GM12878 (cell line): ENCODE data around the gene GAS2L3. TPM values are rescaled to one million over a fixed set of nuclear protein-coding genes. Genes with fewer than 3 reads are reported as not detected.

Experiments used
- ATAC-seq: fragments of 200-7000 bp; cut with Tn5 transposase; 3 replicates; pipeline ENCODE4 v1.9.1; 2020; ENCODE audit warnings: mild to moderate bottlenecking, moderate library complexity
- BruUV-seq: library from RNA; stranded (reverse); fragments of 400-500 nt; replicated peaks from 2 replicates; lab custom pipeline; 2021; lab: Mats Ljungman, UMichigan
- CTCF ChIA-PET: fragments of 300-600 bp; sonication (Branson Sonifier 250); formaldehyde crosslinking; extraction: SDS; loops from one replicate; lab custom pipeline; 2021; ENCODE audit warnings: inconsistent platforms; lab: Yijun Ruan, JAX
- POLR2A ChIA-PET: fragments of 350-600 bp; formaldehyde crosslinking; extraction: SDS; loops from one replicate; lab custom pipeline; 2021; ENCODE audit warnings: inconsistent platforms; lab: Charles Lee
- RAD21 ChIA-PET: fragments of 300-600 bp; sonication (Branson Sonifier 250); formaldehyde crosslinking; loops from one replicate; lab custom pipeline; 2023; ENCODE audit warnings: antibody characterized with exemption; ENCODE audit not compliant: unreplicated experiment; lab: Charles Lee
- SMC1A ChIA-PET: fragments of 300-600 bp; sonication (Branson Sonifier 250); formaldehyde crosslinking; loops from one replicate; lab custom pipeline; 2023; ENCODE audit not compliant: unreplicated experiment, uncharacterized antibody; lab: Charles Lee
- DNase-seq: peaks from one replicate; pipeline ENCODE4 v3.0.0-alpha.2; 2011; ENCODE audit warnings: low read depth, low spot score
- FAIRE-seq: peaks from 3 replicates; lab custom pipeline; 2011; peaks lifted over from hg19 to GRCh38; lab: Jason Lieb, UNC
- H2AFZ ChIP-seq: 2 replicates; pipeline ENCODE4 v1.6.0; 2011; ENCODE audit warnings: low read depth, low read length, control low read depth; ENCODE audit not compliant: control insufficient read depth
- H3K27ac ChIP-seq: 2 replicates; pipeline ENCODE4 v1.5.1; 2011; ENCODE audit warnings: control low read depth; ENCODE audit not compliant: control insufficient read depth, insufficient read depth
- H3K27me3 ChIP-seq, 2 experiments: replicated peaks in 1 of 2; 2 replicates each; pipeline versions ENCODE4 v1.6.0 to v1.6.1; 2011; ENCODE audit warnings: low read length in 1 of 2; ENCODE audit not compliant: control insufficient read depth in 2 of 2, insufficient read depth in 2 of 2
- H3K36me3 ChIP-seq, 2 experiments: 2 replicates each; pipeline ENCODE4 v1.5.1; 2011; ENCODE audit warnings: low read length in 1 of 2; ENCODE audit not compliant: control insufficient read depth in 2 of 2, insufficient read depth in 2 of 2
- H3K4me1 ChIP-seq: 2 replicates; pipeline ENCODE4 v1.6.1; 2011; ENCODE audit warnings: mild to moderate bottlenecking, low read length, moderate library complexity, mixed read lengths; ENCODE audit not compliant: control insufficient read depth, insufficient read depth
- H3K4me2 ChIP-seq: 2 replicates; pipeline ENCODE4 v1.6.0; 2011; ENCODE audit warnings: control low read depth; ENCODE audit not compliant: control insufficient read depth, insufficient read depth
- H3K4me3 ChIP-seq: fragments of 200-600 bp; sonication (generic); 2 replicates; pipeline ENCODE4 v1.5.1; 2016
- H3K79me2 ChIP-seq: 2 replicates; pipeline ENCODE4 v1.6.0; 2011; ENCODE audit warnings: low read length; ENCODE audit not compliant: control insufficient read depth, insufficient read depth
- H3K9ac ChIP-seq: 2 replicates; pipeline ENCODE4 v1.8.0; 2011; ENCODE audit warnings: low read length, control low read depth, mixed read lengths; ENCODE audit not compliant: control insufficient read depth, insufficient read depth
- H3K9me3 ChIP-seq: replicated peaks from 3 replicates; pipeline ENCODE4 v1.5.1; 2011; ENCODE audit warnings: mild to moderate bottlenecking, low read length; ENCODE audit not compliant: control insufficient read depth, insufficient read depth
- H4K20me1 ChIP-seq: 2 replicates; pipeline ENCODE4 v1.6.0; 2011; ENCODE audit not compliant: control insufficient read depth, insufficient read depth
- ATF7 ChIP-seq: fragments of 450-650 bp; IDR thresholded peaks from 2 replicates; pipeline ENCODE4 v1.6.1; 2016; ENCODE audit warnings: low read depth, mild to moderate bottlenecking
- BHLHE40 ChIP-seq, 2 experiments: fragments of 450-650 bp in 1 of 2; IDR thresholded peaks; 2 replicates each; pipeline ENCODE4 v1.6.1; 2011 to 2017; ENCODE audit warnings: low read depth in 2 of 2, borderline replicate concordance in 1 of 2, improper control_type of control experiment in 1 of 2, low read length in 1 of 2, mild to moderate bottlenecking in 1 of 2
- CBFB ChIP-seq: IDR thresholded peaks from 2 replicates; pipeline ENCODE4 v1.6.1; 2016; ENCODE audit warnings: antibody characterized with exemption, low read depth
- MXI1 ChIP-seq: fragments of 150-350 bp; IDR thresholded peaks from 2 replicates; pipeline ENCODE4 v1.6.1; 2011; ENCODE audit warnings: low read depth, mild to moderate bottlenecking, inconsistent platforms, low read length, improper control_type of control experiment
- MYC ChIP-seq: IDR thresholded peaks from 2 replicates; pipeline ENCODE4 v1.6.1; 2011; ENCODE audit warnings: mild to moderate bottlenecking, low read length, moderate library complexity, inconsistent platforms; ENCODE audit not compliant: insufficient read depth, insufficient replicate concordance, insufficient read length, severe bottlenecking
- NR2C2 ChIP-seq: IDR thresholded peaks from 2 replicates; pipeline ENCODE4 v1.6.1; 2011; ENCODE audit warnings: borderline replicate concordance, low read depth; ENCODE audit not compliant: control insufficient read depth, insufficient read length
- NR2F1 ChIP-seq: fragments of 450-650 bp; conservative IDR thresholded peaks from 2 replicates; pipeline ENCODE4 v1.6.1; 2017; ENCODE audit warnings: mild to moderate bottlenecking
- PBX3 ChIP-seq: IDR thresholded peaks from 2 replicates; pipeline ENCODE4 v1.6.1; 2011; ENCODE audit warnings: mild to moderate bottlenecking, low read depth, low read length, moderate library complexity; ENCODE audit not compliant: insufficient replicate concordance
- WGBS: methylation state at CpG from one replicate; pipeline ENCODE4 v1.1.6; 2016; ENCODE audit warnings: low lambda C conversion rate; ENCODE audit not compliant: insufficient replicate concordance, insufficient coverage; ENCODE audit errors: missing lambda C conversion rate; 5-methylcytosine and 5-hydroxymethylcytosine counted together
- in situ Hi-C: fragments of 300-500 bp; cut with MboI; formaldehyde crosslinking; loops from 9 replicates; pipeline ENCODE4 v1.14.3; 2018; ENCODE audit warnings: mixed read lengths
- intact Hi-C: fragments of 100-400 bp; cut with micrococcal nuclease; formaldehyde crosslinking; loops from one replicate; pipeline ENCODE4 v1.14.2; 2022; ENCODE audit not compliant: unreplicated experiment
- polyA plus RNA-seq, 11 experiments: library from polyadenylated mRNA; depleted of rRNA in 4 of 11; unstranded in 6 of 11; stranded (reverse) in 5 of 11; fragments of >200 nt; fragmentation: Nextera tagmentation in 4 of 11; fragmentation: Illumina TruSeq in 1 of 11; extraction: Ambion mirVana in 4 of 11; extraction: Trizol in 1 of 11; gene quantifications; 1 replicate in 1 of 11; 2 replicates in 10 of 11; pipeline versions ENCODE4 v1.2.1 to v1.2.3, GENCODE V29; 2011 to 2016; ENCODE audit warnings: inconsistent platforms in 2 of 11, missing spikeins in 2 of 11, low read depth in 1 of 11
- total RNA-seq, 4 experiments: library from RNA; depleted of rRNA in 3 of 4; stranded (reverse); fragments of >200 nt in 3 of 4; fragmentation: Illumina TruSeq in 1 of 4; extraction: Trizol in 1 of 4; gene quantifications; 2 replicates each; pipeline versions ENCODE4 v1.2.1 to v1.2.3, GENCODE V29; 2013 to 2021

GAS2L3 gene
- total and polyA plus RNA-seq, 10 of the 15 experiments (the other 5 are each of a cell fraction or from before 2014, with no cell fraction given): 0.46 to 6.6 (median 2.4) TPM

GRCh38 chr12:100545092-100545491 lies 28.4 kb upstream of the GAS2L3 start:
- Histone ChIP-seq H3K36me3 (no peaks in the 10 kb centered on the region), H3K4me2 (no peak overlapping the region), H3K4me1 (no peaks in the 10 kb centered on the region), H3K9ac (no peak overlapping the region), H3K9me3 (no peaks in the 10 kb centered on the region), H3K27ac (no peak overlapping the region), H2AFZ (no peak overlapping the region), H3K27me3 (no peaks in the 10 kb centered on the region; a peak in 1 of 4 replicates), H3K79me2 (no peaks in the 10 kb centered on the region), H3K4me3 (no peak overlapping the region), H4K20me1 (no peaks in the 10 kb centered on the region)
- in situ Hi-C loops: loop anchor here (5.0 kb wide), 1 partner anchor 318 kb away; no protein-coding TSS in a partner anchor
- intact Hi-C loops: no loop called here
- FAIRE-seq (no peak), ATAC-seq (no peak), DNase-seq (no peak)
- 45% methylated on average over 1 of the region's 1 CpG for WGBS
- TF ChIP-seq MYC: no peak
- no peak for TF ChIP-seq BHLHE40 (IDR thresholded peaks at IDR 0.05; ENCODE audit: borderline replicate concordance in 1 of 2, low read depth in 2 of 2, low read length in 1 of 2)
- no peak for TF ChIP-seq MXI1
- no peak for TF ChIP-seq NR2C2
- SMC1A ChIA-PET: interaction anchor here (1.3 to 1.6 kb wide), 2 partner anchors 8 to 10 kb away, joined by 4 read pairs; no protein-coding TSS in a partner anchor
- RAD21 ChIA-PET: no interaction called here
- CTCF ChIA-PET: interaction anchor here (1.0 to 2.0 kb wide), 3 partner anchors 9 to 21 kb away, joined by 4 to 12 read pairs (median 4); no protein-coding TSS in a partner anchor
- POLR2A ChIA-PET: interaction anchor here (0.7 kb wide), 1 partner anchor 175 kb away, joined by 3 read pairs; no protein-coding TSS in a partner anchor
- BruUV-seq: no TSS peak

GRCh38 chr12:100553936-100554335 lies 19.5 kb upstream of the GAS2L3 start:
- H4K20me1 ChIP-seq: no peaks in the 10 kb centered on the region
- RAD21 ChIA-PET: interaction anchor here (1.0 to 3.4 kb wide), 5 partner anchors 13 to 319 kb away, joined by 3 to 15 read pairs (median 6); no protein-coding TSS in a partner anchor
- POLR2A ChIA-PET: interaction anchor here (0.7 kb wide), 1 partner anchor 64 kb away, joined by 3 read pairs; no protein-coding TSS in a partner anchor
- WGBS: 29% methylated on average over 3 of the region's 3 CpGs
- H3K9me3 ChIP-seq: no peaks in the 10 kb centered on the region
- FAIRE-seq (no peak), ATAC-seq (peak; percentile 69), DNase-seq (no peak)
- no peak overlapping the region for H3K9ac ChIP-seq
- H3K79me2 ChIP-seq: no peaks in the 10 kb centered on the region
- H3K36me3 ChIP-seq: no peaks in the 10 kb centered on the region
- CTCF ChIA-PET: interaction anchor here (0.6 to 3.8 kb wide), 13 partner anchors 9 to 401 kb away, joined by 3 to 33 read pairs (median 3); no protein-coding TSS in a partner anchor
- H2AFZ ChIP-seq: no peak overlapping the region
- SMC1A ChIA-PET: interaction anchor here (1.6 kb wide), 1 partner anchor 12 kb away, joined by 7 read pairs; no protein-coding TSS in a partner anchor
- TF ChIP-seq NR2F1: peak; percentile 41; the same call in 1 of the 2 replicates
- TF ChIP-seq CBFB: no peak
- no peak for TF ChIP-seq PBX3
- TF ChIP-seq ATF7: peak; percentile 38; the same call in 1 of the 2 replicates
- no peak overlapping the region for H3K27ac ChIP-seq
- H3K27me3 ChIP-seq: no peaks in the 10 kb centered on the region; a peak in 1 of 4 replicates
- no peak overlapping the region for H3K4me2 ChIP-seq
- H3K4me3 ChIP-seq: no peak overlapping the region
- no peaks in the 10 kb centered on the region for H3K4me1 ChIP-seq
- in situ Hi-C loops (no loop called here), intact Hi-C loops (loop anchor here (2.0 to 10.0 kb wide), 4 partner anchors 207 to 739 kb away; no protein-coding TSS in a partner anchor)
- BruUV-seq: no TSS peak
